ENCODE results near the gene IFI27. TPM values are rescaled to one million over a fixed set of nuclear protein-coding genes. Genes with fewer than 3 reads are reported as not detected.
A peak's percentile ranks its signal among the peaks of the same experiment; 100 is the strongest.

IFI27 gene
- total RNA-seq, 1 donor from 2014 or later = 3.0 TPM

- no peak for DNase-seq (ENCODE audit: low read depth)
Observed at GRCh38 chr14:94124582-94125377, 14.2 kb downstream of the IFI27 start.

- no peak for DNase-seq (ENCODE audit: low read depth)
Observed at GRCh38 chr14:94125659-94126418, 15.3 kb downstream of the IFI27 start.

GRCh38 chr14:94126419-94126677, 15.8 kb downstream of the IFI27 start:
- DNase-seq (ENCODE audit: low read depth) = no peak

- no peak for DNase-seq (ENCODE audit: low read depth)
Observed at GRCh38 chr14:94126800-94127199, 16.3 kb downstream of the IFI27 start.

GRCh38 chr14:94127330-94127729, 16.8 kb downstream of the IFI27 start:
- no peak for DNase-seq (ENCODE audit: low read depth)

- DNase-seq (ENCODE audit: low read depth) = no peak
Observed at GRCh38 chr14:94128216-94128839, 17.8 kb downstream of the IFI27 start.

- peak; percentile 48 for DNase-seq (ENCODE audit: low read depth)
Observed at GRCh38 chr14:94129111-94129757, 18.7 kb downstream of the IFI27 start, which contains the start of gene IFI27L2. TSS of gene IFI27L2 (minus strand) at chr14:94129604. CDS start at chr14:94129564, 40 bp downstream.

- DNase-seq (ENCODE audit: low read depth) = peak; percentile 38
Observed at GRCh38 chr14:94129758-94130414, 19.4 kb downstream of the IFI27 start.

GRCh38 chr14:94132285-94132887, 21.9 kb downstream of the IFI27 start:
- DNase-seq (ENCODE audit: low read depth) = peak; percentile 68

GRCh38 chr14:94135476-94135875, 24.9 kb downstream of the IFI27 start:
- no peak for DNase-seq (ENCODE audit: low read depth)

GRCh38 chr14:94136575-94137331, 26.2 kb downstream of the IFI27 start:
- DNase-seq (ENCODE audit: low read depth) = peak; percentile 67

- DNase-seq (ENCODE audit: low read depth) = no peak
Observed at GRCh38 chr14:94138251-94138650, 27.7 kb downstream of the IFI27 start.

GRCh38 chr14:94139006-94139405, 28.5 kb downstream of the IFI27 start:
- DNase-seq (ENCODE audit: low read depth) = no peak

GRCh38 chr14:94139421-94139820, 28.9 kb downstream of the IFI27 start:
- DNase-seq (ENCODE audit: low read depth) = no peak

- no peak for DNase-seq (ENCODE audit: low read depth)
Observed at GRCh38 chr14:94142247-94142646, 31.7 kb downstream of the IFI27 start.

GRCh38 chr14:94142836-94143235, 32.3 kb downstream of the IFI27 start:
- no peak for DNase-seq (ENCODE audit: low read depth)

- DNase-seq (ENCODE audit: low read depth) = no peak
Observed at GRCh38 chr14:94143239-94143638, 32.7 kb downstream of the IFI27 start.

GRCh38 chr14:94143711-94144110, 33.2 kb downstream of the IFI27 start:
- no peak for DNase-seq (ENCODE audit: low read depth)

GRCh38 chr14:94144765-94145164, 34.2 kb downstream of the IFI27 start:
- DNase-seq (ENCODE audit: low read depth) = no peak

- DNase-seq (ENCODE audit: low read depth) = no peak
Observed at GRCh38 chr14:94145902-94146527, 35.5 kb downstream of the IFI27 start.

All from renal cortical epithelial cell (primary cell).